WERI-Rb-1 (cell line): Measurements from ENCODE around the gene WDPCP.
"Not testable (repeated sequence)": the region's sequence is repeated elsewhere in the genome, so short reads cannot be mapped to it uniquely, and the experiment has no call there.

Experiments used
- DNase-seq: peaks from one replicate; pipeline ENCODE4 v3.0.0-alpha.2; 2020
- H3K27ac ChIP-seq: fragments of 250-450 bp; sonication (Bioruptor Pico); 2 replicates; pipeline ENCODE4 v1.5.1; 2020; ENCODE audit warnings: mild to moderate bottlenecking, moderate library complexity
- H3K27me3 ChIP-seq: fragments of 250-450 bp; sonication (Bioruptor Pico); 2 replicates; pipeline ENCODE4 v1.5.1; 2021; ENCODE audit warnings: mild to moderate bottlenecking, low read depth, moderate library complexity; ENCODE audit not compliant: insufficient read depth, severe bottlenecking
- H3K36me3 ChIP-seq: fragments of 250-450 bp; sonication (Bioruptor Pico); 2 replicates; pipeline ENCODE4 v1.5.1; 2020; ENCODE audit warnings: mild to moderate bottlenecking, moderate library complexity
- H3K4me3 ChIP-seq: 2 replicates; pipeline ENCODE4 v1.5.1; 2011; ENCODE audit warnings: low read depth, mild to moderate bottlenecking, control low read depth, low read length
- H3K9me3 ChIP-seq: fragments of 250-450 bp; sonication (Bioruptor Pico); 2 replicates; pipeline ENCODE4 v1.5.1; 2021; ENCODE audit warnings: mild to moderate bottlenecking, moderate library complexity; ENCODE audit not compliant: severe bottlenecking
- TF ChIP-seq, protein P1 (sequence below): IDR thresholded peaks from 2 replicates; pipeline ENCODE4 v1.5.1; 2011; ENCODE audit warnings: low read depth, mild to moderate bottlenecking, control low read depth, inconsistent platforms, low read length

The WDPCP gene

DNA sequence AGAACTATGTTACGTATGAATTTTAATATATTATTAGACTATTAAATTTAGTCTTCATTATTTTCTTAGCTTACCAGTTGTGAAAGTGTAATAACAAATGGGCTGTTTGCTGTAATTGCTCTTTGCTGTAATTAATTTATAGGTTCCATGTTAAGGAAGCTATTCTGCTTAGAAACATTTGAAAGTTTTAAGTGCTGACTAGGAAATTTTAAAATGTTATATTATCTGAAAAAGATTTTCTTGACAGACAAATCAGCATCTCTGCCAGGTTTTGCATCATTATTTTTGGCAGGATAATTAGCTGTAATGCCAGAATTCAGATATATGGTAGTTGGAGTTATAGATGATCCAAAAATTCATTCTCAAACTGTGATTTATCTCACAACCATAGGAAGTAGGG lies 495.4 kb downstream of the WDPCP start:
- Histone ChIP-seq H3K27ac (no peak overlapping the region), H3K9me3 (no peaks in the 10 kb centered on the region), H3K27me3 (no peaks in the 10 kb centered on the region), H3K4me3 (no peak overlapping the region), H3K36me3 (no peaks in the 10 kb centered on the region)
- DNase-seq = no peak
- TF ChIP-seq, protein P1, sequence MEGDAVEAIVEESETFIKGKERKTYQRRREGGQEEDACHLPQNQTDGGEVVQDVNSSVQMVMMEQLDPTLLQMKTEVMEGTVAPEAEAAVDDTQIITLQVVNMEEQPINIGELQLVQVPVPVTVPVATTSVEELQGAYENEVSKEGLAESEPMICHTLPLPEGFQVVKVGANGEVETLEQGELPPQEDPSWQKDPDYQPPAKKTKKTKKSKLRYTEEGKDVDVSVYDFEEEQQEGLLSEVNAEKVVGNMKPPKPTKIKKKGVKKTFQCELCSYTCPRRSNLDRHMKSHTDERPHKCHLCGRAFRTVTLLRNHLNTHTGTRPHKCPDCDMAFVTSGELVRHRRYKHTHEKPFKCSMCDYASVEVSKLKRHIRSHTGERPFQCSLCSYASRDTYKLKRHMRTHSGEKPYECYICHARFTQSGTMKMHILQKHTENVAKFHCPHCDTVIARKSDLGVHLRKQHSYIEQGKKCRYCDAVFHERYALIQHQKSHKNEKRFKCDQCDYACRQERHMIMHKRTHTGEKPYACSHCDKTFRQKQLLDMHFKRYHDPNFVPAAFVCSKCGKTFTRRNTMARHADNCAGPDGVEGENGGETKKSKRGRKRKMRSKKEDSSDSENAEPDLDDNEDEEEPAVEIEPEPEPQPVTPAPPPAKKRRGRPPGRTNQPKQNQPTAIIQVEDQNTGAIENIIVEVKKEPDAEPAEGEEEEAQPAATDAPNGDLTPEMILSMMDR = no peak

DNA sequence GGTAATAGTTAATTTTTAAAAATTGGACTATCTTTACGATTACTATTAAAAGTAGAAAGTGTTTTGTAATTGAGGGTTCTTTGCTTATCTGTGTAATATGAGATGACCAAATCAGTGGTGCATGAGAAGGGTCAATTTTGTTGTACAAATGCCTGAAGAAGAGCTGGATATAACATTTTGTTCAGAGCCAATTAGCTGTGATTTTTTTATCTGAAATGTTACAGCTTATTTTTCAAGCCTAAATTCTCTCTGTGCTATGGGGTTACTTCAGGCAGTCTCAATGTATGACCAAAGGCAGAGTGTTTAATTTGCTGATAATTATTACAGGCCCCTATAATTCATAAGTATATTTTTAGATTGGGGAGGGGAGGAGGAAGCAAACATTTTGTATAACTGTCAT lies 495.9 kb downstream of the WDPCP start:
- TF ChIP-seq, protein P1 = no peak
- DNase-seq = no peak
- no peak overlapping the region for H3K27ac ChIP-seq
- no peaks in the 10 kb centered on the region for H3K36me3 ChIP-seq
- H3K4me3 ChIP-seq = no peak overlapping the region
- H3K9me3 ChIP-seq = no peaks in the 10 kb centered on the region
- no peaks in the 10 kb centered on the region for H3K27me3 ChIP-seq

DNA sequence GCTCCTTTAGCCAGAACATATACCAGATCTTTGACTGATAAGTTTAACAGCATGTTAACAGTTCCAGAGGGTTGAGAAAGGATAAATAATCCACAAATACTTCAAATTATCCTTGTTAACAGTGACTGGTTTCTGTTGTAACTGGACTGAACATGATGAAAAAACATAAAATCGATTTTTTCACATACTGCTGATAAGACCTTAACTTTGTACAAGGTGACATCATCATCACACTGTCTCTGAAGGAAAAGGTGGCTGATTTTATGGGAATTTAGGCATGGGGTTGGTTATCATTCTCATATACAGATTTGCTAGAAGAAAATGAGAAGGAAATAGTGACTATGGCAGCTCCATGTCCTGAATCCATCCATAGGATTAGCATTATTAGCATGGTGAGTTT lies 501.6 kb downstream of the WDPCP start:
- TF ChIP-seq, protein P1 = no peak
- no peaks in the 10 kb centered on the region for H3K27me3 ChIP-seq
- no peak for DNase-seq
- H3K27ac ChIP-seq = no peak overlapping the region
- H3K36me3 ChIP-seq = no peaks in the 10 kb centered on the region
- no peak overlapping the region for H3K4me3 ChIP-seq
- no peaks in the 10 kb centered on the region for H3K9me3 ChIP-seq

DNA sequence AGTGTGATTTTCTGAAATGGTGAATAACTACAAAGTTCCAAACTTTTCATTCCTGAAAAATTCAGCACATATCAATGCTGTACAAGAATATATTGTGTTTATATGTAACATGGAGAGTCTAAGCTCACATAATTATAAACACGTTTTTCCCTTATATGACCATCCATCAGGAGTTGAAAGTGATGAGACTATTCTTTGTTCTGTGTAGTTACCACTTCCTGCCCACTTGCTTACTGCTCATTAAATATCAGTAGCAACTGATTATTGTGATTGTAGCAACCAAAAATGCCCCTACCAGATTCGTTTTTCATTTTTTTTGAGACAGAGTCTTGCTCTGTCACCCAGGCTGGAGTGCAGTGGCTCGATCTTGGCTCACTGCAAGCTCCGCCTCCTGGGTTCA lies 506.9 kb downstream of the WDPCP start:
- Histone ChIP-seq H3K36me3 (no peaks in the 10 kb centered on the region), H3K4me3 (no peak overlapping the region), H3K9me3 (no peaks in the 10 kb centered on the region), H3K27ac (no peak overlapping the region), H3K27me3 (no peaks in the 10 kb centered on the region)
- DNase-seq = no peak
- TF ChIP-seq, protein P1 = no peak

DNA sequence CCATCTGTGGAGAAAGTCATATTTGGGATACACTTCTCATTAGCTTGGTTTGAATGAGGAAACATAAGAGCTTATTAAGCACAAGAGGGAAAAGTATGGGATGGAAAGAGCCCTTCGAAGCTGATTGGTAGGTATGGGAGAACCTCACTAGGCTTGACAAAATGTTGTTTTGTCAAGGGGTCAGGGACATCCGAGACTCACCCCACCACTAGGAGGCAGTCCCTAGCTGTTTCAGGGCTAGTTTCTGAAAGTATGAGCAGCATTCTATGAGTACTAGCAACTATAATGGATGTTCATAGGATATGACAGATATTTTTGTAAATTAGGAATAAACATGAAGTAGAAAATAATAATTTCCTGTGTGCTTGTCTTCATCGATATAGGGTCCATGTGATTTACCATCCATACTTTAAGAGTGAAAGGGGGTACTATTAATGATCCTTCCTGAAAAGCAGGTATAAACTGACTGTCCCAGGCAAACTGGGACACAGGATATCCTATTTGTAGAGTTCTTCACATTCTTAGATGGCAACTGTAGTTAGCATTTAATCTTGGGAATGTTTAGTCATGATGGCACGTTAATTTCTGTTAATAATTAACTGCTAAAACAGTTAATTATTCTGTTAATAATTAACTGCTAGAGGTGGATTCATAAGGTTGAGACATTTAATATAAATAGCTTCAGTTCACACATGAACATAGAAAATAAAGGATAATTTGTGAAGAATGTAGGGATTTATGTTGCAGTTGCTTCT lies 509.2 kb downstream of the WDPCP start:
- no peaks in the 10 kb centered on the region for H3K27me3 ChIP-seq
- DNase-seq = peak; percentile 50
- no peak overlapping the region for H3K27ac ChIP-seq
- H3K4me3 ChIP-seq = no peak overlapping the region
- TF ChIP-seq, protein P1 = peak; percentile 56
- no peaks in the 10 kb centered on the region for H3K36me3 ChIP-seq
- H3K9me3 ChIP-seq = no peaks in the 10 kb centered on the region

DNA sequence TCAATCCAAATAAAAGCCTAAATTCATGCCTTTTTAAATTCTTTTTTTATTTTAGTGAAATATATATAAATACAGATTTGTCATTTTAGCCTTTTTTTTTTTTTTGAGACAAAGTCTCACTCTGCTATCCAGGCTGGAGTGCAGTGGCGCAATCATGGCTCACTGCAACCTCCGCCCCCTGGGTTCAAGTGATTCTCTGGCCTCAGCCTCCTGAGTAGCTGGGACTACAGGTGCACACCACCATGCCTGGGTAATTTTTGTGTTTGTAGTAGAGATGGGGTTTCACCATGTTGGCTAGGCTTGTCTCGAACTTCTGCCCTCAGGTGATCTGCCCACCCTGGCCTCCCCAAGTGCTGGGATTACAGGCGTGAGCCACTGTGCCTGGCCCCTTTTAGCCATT lies 513.9 kb downstream of the WDPCP start:
- H3K4me3 ChIP-seq, H3K36me3 ChIP-seq, H3K27ac ChIP-seq, H3K27me3 ChIP-seq, H3K9me3 ChIP-seq, DNase-seq: not testable (repeated sequence)
